H1 (cell line): ENCODE results near the gene PPP2R2D. TPM values are rescaled to one million over a fixed set of nuclear protein-coding genes. Genes with fewer than 3 reads are reported as not detected.
A peak's percentile ranks its signal among the peaks of the same experiment; 100 is the strongest.

Experiments used
- CTCF ChIA-PET: fragments of 300-600 bp; sonication (Branson Sonifier 250); formaldehyde crosslinking; loops from one replicate; lab custom pipeline; 2021; ENCODE audit not compliant: partially characterized antibody; lab: Charles Lee
- POLR2A ChIA-PET: fragments of 300-600 bp; sonication (Branson Sonifier 250); formaldehyde crosslinking; loops from one replicate; lab custom pipeline; 2021; ENCODE audit warnings: inconsistent platforms; ENCODE audit not compliant: partially characterized antibody; lab: Charles Lee
- DNase-seq, 2 experiments: peaks; one replicate each; pipeline versions ENCODE4 v3.0.0 to v3.0.0-alpha.2; 2010 to 2022; ENCODE audit warnings: low spot score in 2 of 2, low read depth in 1 of 2, mixed read lengths in 1 of 2
- FAIRE-seq: peaks from 2 replicates; lab custom pipeline; 2011; peaks lifted over from hg19 to GRCh38; lab: Jason Lieb, UNC
- H2AFZ ChIP-seq: 2 replicates; pipeline ENCODE4 v1.8.1; 2012; ENCODE audit warnings: low read length, inconsistent platforms
- H2AK5ac ChIP-seq: 2 replicates; pipeline ENCODE4 v1.6.1; 2013; ENCODE audit warnings: low read depth, low read length
- H2BK120ac ChIP-seq: replicated peaks from 2 replicates; pipeline ENCODE3; 2013; ENCODE audit warnings: low read depth, low read length, inconsistent platforms
- H2BK12ac ChIP-seq: 2 replicates; pipeline ENCODE4 v1.6.1; 2013; ENCODE audit warnings: low read depth, low read length
- H2BK15ac ChIP-seq: 2 replicates; pipeline ENCODE4 v1.6.1; 2013; ENCODE audit warnings: low read length
- H2BK20ac ChIP-seq: 2 replicates; pipeline ENCODE4 v1.6.1; 2013; ENCODE audit warnings: low read length
- H2BK5ac ChIP-seq: 2 replicates; pipeline ENCODE4 v1.6.1; 2013; ENCODE audit warnings: low read depth, low read length
- H3K14ac ChIP-seq: 2 replicates; pipeline ENCODE4 v1.6.1; 2013; ENCODE audit warnings: inconsistent platforms; ENCODE audit not compliant: insufficient read length
- H3K18ac ChIP-seq: 2 replicates; pipeline ENCODE4 v1.6.1; 2013; ENCODE audit warnings: low read length; ENCODE audit errors: extremely low read depth
- H3K23ac ChIP-seq: 2 replicates; pipeline ENCODE4 v1.6.1; 2013; ENCODE audit warnings: inconsistent platforms; ENCODE audit not compliant: insufficient read length
- H3K23me2 ChIP-seq: 2 replicates; pipeline ENCODE4 v1.6.1; 2013; ENCODE audit warnings: low read depth, low read length
- H3K27ac ChIP-seq: 2 replicates; pipeline ENCODE4 v1.6.1; 2011; ENCODE audit warnings: low read depth, low read length, inconsistent platforms
- H3K27me3 ChIP-seq, 4 experiments: replicated peaks in 1 of 4; 1 replicate in 1 of 4; 2 replicates in 3 of 4; pipeline versions ENCODE4 v1.6.1 to v1.8.1; 2011 to 2013; ENCODE audit warnings: low read length in 3 of 4, mild to moderate bottlenecking in 3 of 4, inconsistent platforms in 2 of 4, mixed read lengths in 2 of 4, moderate library complexity in 1 of 4; ENCODE audit not compliant: control insufficient read depth in 3 of 4, insufficient read depth in 3 of 4; ENCODE audit errors: extremely low read depth in 1 of 4
- H3K36me3 ChIP-seq, 4 experiments: 2 replicates each; pipeline versions ENCODE4 v1.6.1 to v1.8.1; 2011 to 2013; ENCODE audit warnings: mild to moderate bottlenecking in 4 of 4, low read length in 3 of 4, moderate library complexity in 2 of 4, control low read depth in 1 of 4, inconsistent platforms in 1 of 4; ENCODE audit not compliant: insufficient read depth in 4 of 4, control insufficient read depth in 2 of 4
- H3K4ac ChIP-seq: replicated peaks from 2 replicates; pipeline ENCODE3; 2013; ENCODE audit warnings: low read length, low read depth, mixed read lengths, inconsistent platforms; ENCODE audit not compliant: insufficient read length
- H3K4me1 ChIP-seq, 4 experiments: replicated peaks in 1 of 4; 1 replicate in 1 of 4; 2 replicates in 3 of 4; pipeline versions ENCODE4 v1.6.1 to v1.8.1; 2011 to 2013; ENCODE audit warnings: low read length in 3 of 4, inconsistent platforms in 2 of 4, mixed read lengths in 1 of 4; ENCODE audit not compliant: insufficient read depth in 4 of 4, control insufficient read depth in 3 of 4
- H3K4me2 ChIP-seq, 2 experiments: 2 replicates each; pipeline versions ENCODE4 v1.6.1 to v1.8.1; 2011 to 2013; ENCODE audit warnings: low read depth in 2 of 2, low read length in 2 of 2, control low read depth in 1 of 2, inconsistent platforms in 1 of 2, mild to moderate bottlenecking in 1 of 2; ENCODE audit not compliant: insufficient read depth in 1 of 2
- H3K4me3 ChIP-seq, 4 experiments: fragments of 200-600, 300-600 bp in 1 of 4; sonication (generic), shearing (Covaris generic), sonication (Bioruptor Twin) in 1 of 4; 2 replicates each; pipeline versions ENCODE4 v1.5.1 to v1.8.1; 2011 to 2016; ENCODE audit warnings: low read length in 4 of 4, low read depth in 3 of 4, control low read depth in 2 of 4, inconsistent platforms in 2 of 4, mild to moderate bottlenecking in 2 of 4, mixed read lengths in 1 of 4, moderate library complexity in 1 of 4; ENCODE audit not compliant: insufficient read depth in 2 of 4; ENCODE audit errors: extremely low read depth in 1 of 4
- H3K56ac ChIP-seq: replicated peaks from 2 replicates; pipeline ENCODE3; 2013; ENCODE audit warnings: low read depth, mild to moderate bottlenecking, mixed read lengths, low read length, inconsistent platforms; ENCODE audit not compliant: insufficient read length
- H3K79me1 ChIP-seq: 2 replicates; pipeline ENCODE4 v1.6.1; 2013; ENCODE audit warnings: low read depth, low read length, control low read depth
- H3K79me2 ChIP-seq, 2 experiments: 2 replicates each; pipeline versions ENCODE4 v1.6.1 to v1.8.1; 2012 to 2013; ENCODE audit warnings: low read length in 2 of 2, mild to moderate bottlenecking in 2 of 2, inconsistent platforms in 1 of 2; ENCODE audit not compliant: insufficient read depth in 2 of 2, control insufficient read depth in 1 of 2
- H3K9ac ChIP-seq, 4 experiments: replicated peaks in 1 of 4; 1 replicate in 1 of 4; 2 replicates in 3 of 4; pipeline versions ENCODE4 v1.6.1 to v1.8.1; 2011 to 2013; ENCODE audit warnings: low read depth in 3 of 4, low read length in 3 of 4, control low read depth in 2 of 4, mild to moderate bottlenecking in 2 of 4, moderate library complexity in 2 of 4, inconsistent platforms in 1 of 4; ENCODE audit errors: extremely low read depth in 1 of 4
- H3K9me3 ChIP-seq, 2 experiments: 2 replicates each; pipeline versions ENCODE4 v1.6.1 to v1.8.1; 2012 to 2013; ENCODE audit warnings: mild to moderate bottlenecking in 2 of 2, moderate library complexity in 2 of 2, control low read depth in 1 of 2, inconsistent platforms in 1 of 2, low read depth in 1 of 2, low read length in 1 of 2, mixed read lengths in 1 of 2; ENCODE audit not compliant: insufficient read depth in 2 of 2
- H4K20me1 ChIP-seq, 2 experiments: replicated peaks in 1 of 2; 2 replicates each; pipeline versions ENCODE3 to v1.8.1; 2011 to 2013; ENCODE audit warnings: inconsistent platforms in 2 of 2, low read length in 2 of 2, mild to moderate bottlenecking in 1 of 2; ENCODE audit not compliant: insufficient read depth in 2 of 2, control insufficient read depth in 1 of 2
- H4K5ac ChIP-seq: 2 replicates; pipeline ENCODE4 v1.6.1; 2013; ENCODE audit warnings: low read length, low read depth, mixed read lengths, inconsistent platforms; ENCODE audit not compliant: insufficient read length
- H4K8ac ChIP-seq: 2 replicates; pipeline ENCODE4 v1.8.0; 2013; ENCODE audit warnings: mild to moderate bottlenecking, moderate library complexity, low read length, inconsistent platforms; ENCODE audit not compliant: insufficient read depth; ENCODE audit errors: extremely low read depth
- H4K91ac ChIP-seq: replicated peaks from 2 replicates; pipeline ENCODE3; 2013; ENCODE audit warnings: low read length, mixed read lengths, inconsistent platforms; ENCODE audit not compliant: insufficient read length
- SIN3A ChIP-seq, 2 experiments: IDR thresholded peaks in 1 of 2; conservative IDR thresholded peaks in 1 of 2; 2 replicates each; pipeline ENCODE4 v1.6.1; 2011 to 2012; ENCODE audit warnings: low read length in 2 of 2, improper control_type of control experiment in 1 of 2, low read depth in 1 of 2, mild to moderate bottlenecking in 1 of 2
- SIRT6 ChIP-seq: IDR thresholded peaks from one replicate; pipeline ENCODE4 v1.7.1; 2012; ENCODE audit warnings: low read length, inconsistent platforms
- SP1 ChIP-seq: IDR thresholded peaks from 2 replicates; pipeline ENCODE4 v1.6.1; 2011; ENCODE audit warnings: low read depth, low read length
- WGBS, 2 experiments: shearing (Covaris generic) in 1 of 2; methylation state at CpG; one replicate each; pipeline versions ENCODE4 v1.1.6 to v1.1.7; 2013 to 2015; ENCODE audit warnings: low lambda C conversion rate in 2 of 2, mixed read lengths in 2 of 2, inconsistent platforms in 1 of 2, low coverage in 1 of 2, missing lambda C conversion rate in 1 of 2; ENCODE audit not compliant: insufficient replicate concordance in 2 of 2, insufficient coverage in 1 of 2, insufficient read length in 1 of 2; ENCODE audit errors: extremely low coverage in 1 of 2, missing lambda C conversion rate in 1 of 2; 5-methylcytosine and 5-hydroxymethylcytosine counted together
- polyA plus RNA-seq, 7 experiments: library from polyadenylated mRNA; depleted of rRNA in 3 of 7; stranded (reverse) in 5 of 7; unstranded in 2 of 7; fragments of >200 nt in 5 of 7; fragments of 200-250 nt in 2 of 7; gene quantifications; 1 replicate in 5 of 7; 2 replicates in 1 of 7; 4 replicates in 1 of 7; pipeline versions ENCODE4 v1.2.1 to v1.2.3, GENCODE V29; 2011 to 2013; ENCODE audit warnings: missing spikeins in 2 of 7, mixed read lengths in 2 of 7
- total RNA-seq: library from RNA; stranded (reverse); fragmentation: NEBNext Ultra II Directional; extraction: Animal tissue kit (Norgen Biotek cat#: 25700); gene quantifications from 2 replicates; pipeline ENCODE4 v1.2.1, GENCODE V29; 2021

The PPP2R2D gene
- total and polyA plus RNA-seq, 2 of the 8 experiments (the other 6 are each of a cell fraction or from before 2014, with no cell fraction given): 25.4 to 32.8 TPM

DNA sequence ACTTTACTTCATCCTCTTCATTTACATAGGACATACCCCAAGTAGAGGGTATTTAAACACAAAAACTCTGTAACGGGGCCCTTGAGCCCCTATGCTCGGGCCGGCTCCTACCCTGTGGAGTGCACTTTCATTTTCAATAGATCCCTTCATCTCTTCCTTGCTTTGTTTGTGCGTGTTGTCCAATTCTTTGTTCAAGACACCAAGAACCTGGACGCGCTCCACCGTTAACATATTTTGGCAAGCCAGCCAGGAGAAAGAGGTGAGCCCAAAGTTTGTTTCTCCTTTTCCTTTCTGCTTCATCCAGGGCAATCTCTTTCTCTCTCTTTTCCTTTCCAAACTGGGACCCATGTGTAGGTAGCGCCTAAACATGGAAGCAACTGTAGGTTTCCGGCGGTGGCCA is 106.9 kb downstream of the PPP2R2D start:
- FAIRE-seq: no peak
- TF ChIP-seq SIRT6 (no peak), SIN3A (conservative IDR thresholded peaks at IDR 0.05 in 1 of 2, IDR thresholded peaks at IDR 0.05 in 1 of 2; ENCODE audit: low read depth in 1 of 2, low read length in 2 of 2) (no peak), SP1 (no peak)

More for the DNA sequence above, 106.9 kb downstream of the PPP2R2D start:
- 0 out of 4 replicates have a peak overlapping the region, but pooled peaks have one; percentile 1 to 37 for H3K4me2 ChIP-seq
- H3K27ac ChIP-seq: no peak overlapping the region; the same call in 1 of the 2 replicates
- H2BK15ac ChIP-seq: no peak overlapping the region
- no peaks in the 10 kb centered on the region for H3K27me3 ChIP-seq
- H3K36me3 ChIP-seq: no peaks in the 10 kb centered on the region
- H4K20me1 ChIP-seq: no peaks in the 10 kb centered on the region
- no peak overlapping the region for H3K23ac ChIP-seq
- no peak overlapping the region for H3K4me3 ChIP-seq
- no peak overlapping the region for H2BK20ac ChIP-seq
- 88% methylated on average over 10 of the region's 10 CpGs; no CpG with 5 or more reads in 1 of the 2 experiments for WGBS, 2 experiments
- H3K18ac ChIP-seq: no peak overlapping the region
- no peak for DNase-seq
- no peaks in the 10 kb centered on the region for H3K79me1 ChIP-seq
- H3K14ac ChIP-seq: no peak overlapping the region
- no peak overlapping the region for H3K4ac ChIP-seq
- CTCF ChIA-PET: interaction anchor here (1.8 to 7.3 kb wide), 2 partner anchors 14 to 136 kb away, joined by 7 to 59 read pairs; no protein-coding TSS in a partner anchor
- no peak overlapping the region for H2AK5ac ChIP-seq
- H2BK5ac ChIP-seq: no peak overlapping the region
- H3K23me2 ChIP-seq: no peaks in the 10 kb centered on the region
- H3K9ac ChIP-seq: no peak overlapping the region
- H4K91ac ChIP-seq: peak overlapping the region; percentile 36
- peaks cover 7 to 26% (median 15%) of the 10 kb centered on the region in 4 experiments for H3K4me1 ChIP-seq
- peak overlapping the region; percentile 54 for H2BK120ac ChIP-seq
- no peaks in the 10 kb centered on the region for H3K79me2 ChIP-seq
- no peak overlapping the region for H2AFZ ChIP-seq
- peaks cover 5 to 8% of the 10 kb centered on the region in 2 experiments; a peak in 3 of 4 replicates for H3K9me3 ChIP-seq
- H3K56ac ChIP-seq: no peak overlapping the region
- no peak overlapping the region for H4K5ac ChIP-seq
- no peak overlapping the region for H4K8ac ChIP-seq
- POLR2A ChIA-PET: interaction anchor here (1.1 to 1.9 kb wide), 3 partner anchors 8 to 28 kb away, joined by 3 to 7 read pairs (median 3); no protein-coding TSS in a partner anchor
- no peak overlapping the region for H2BK12ac ChIP-seq
